NCI-H82 treated with DMSO at 0.1 percent for 48 hours (cell line): ENCODE data around the gene PHACTR1.

Experiments
- DNase-seq: peaks from one replicate; lab custom pipeline; 2025; ENCODE audit not compliant: unreplicated experiment; lab: John Stamatoyannopoulos, UW

PHACTR1 gene

DNA sequence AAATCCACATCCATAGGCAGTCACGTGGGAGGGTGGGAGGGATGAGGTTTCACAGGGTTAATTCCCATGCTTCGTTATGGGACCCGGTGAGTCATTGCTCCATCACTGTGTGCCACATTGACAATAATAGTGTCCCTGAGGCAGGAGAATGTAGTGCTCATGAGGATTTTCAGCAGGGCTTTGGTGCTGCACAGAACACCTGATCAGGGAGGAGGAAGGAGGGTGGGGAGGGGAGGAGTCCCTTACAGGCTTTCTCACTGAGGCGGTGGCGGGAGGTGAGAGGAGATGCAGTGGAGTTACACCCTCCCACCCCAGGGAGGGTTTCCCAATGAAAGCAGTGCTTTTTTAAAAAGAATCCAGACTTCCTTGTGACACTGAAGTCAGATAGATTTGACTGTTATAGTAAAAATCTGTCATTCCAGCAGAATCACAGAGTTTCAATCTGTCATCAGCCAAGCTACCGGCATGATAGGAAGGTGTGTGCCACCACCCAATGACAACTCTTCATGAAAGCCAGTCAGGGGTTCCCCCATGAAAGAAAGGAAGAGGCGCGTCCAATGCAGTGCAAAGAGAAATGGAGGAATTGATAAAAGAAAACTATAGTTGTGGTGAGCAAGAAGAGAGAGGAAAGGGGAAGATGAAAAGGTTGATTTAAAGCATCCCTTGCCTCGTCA is 467.0 kb downstream of the PHACTR1 start:
- DNase-seq: no peak

DNA sequence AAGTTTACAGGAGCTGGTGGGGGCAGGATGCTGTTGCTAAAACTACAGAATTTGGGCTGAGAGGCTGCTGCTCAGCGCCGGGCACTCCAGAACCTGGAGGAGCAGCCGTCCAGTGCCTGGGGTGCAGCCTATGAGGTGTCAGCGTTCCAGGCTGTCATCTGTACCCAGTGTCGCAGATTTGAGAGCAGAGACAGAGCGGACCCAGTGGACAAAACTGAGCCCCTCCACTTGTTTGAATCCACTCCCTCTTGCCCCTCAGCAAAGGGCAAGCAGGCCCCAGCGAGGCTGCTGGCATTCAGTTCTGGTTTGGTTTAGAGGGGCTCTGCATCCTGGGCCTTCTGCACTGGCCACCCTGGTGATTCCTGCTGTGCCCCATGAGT is 467.5 kb downstream of the PHACTR1 start:
- no peak for DNase-seq

DNA sequence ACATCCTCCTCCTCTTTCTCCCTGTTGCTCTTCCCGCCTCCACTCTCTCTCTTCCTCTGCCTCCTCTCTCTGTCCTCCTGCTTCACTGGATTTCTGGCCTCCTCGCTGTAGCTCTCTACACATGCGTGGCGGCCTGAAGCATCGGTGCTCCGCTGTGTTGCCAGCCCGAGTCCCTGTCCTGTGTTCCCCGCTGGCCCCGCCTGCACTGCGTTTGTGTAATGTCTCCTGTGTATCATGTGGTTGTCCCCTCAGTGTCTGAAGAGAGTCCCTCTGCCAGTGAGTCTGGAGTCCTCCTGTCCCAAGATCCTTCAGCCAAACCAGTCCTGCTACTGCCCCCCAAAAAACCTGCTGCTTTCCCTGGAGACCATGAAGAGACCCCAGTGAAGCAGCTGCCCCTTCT is 468.0 kb downstream of the PHACTR1 start:
- DNase-seq: no peak

DNA sequence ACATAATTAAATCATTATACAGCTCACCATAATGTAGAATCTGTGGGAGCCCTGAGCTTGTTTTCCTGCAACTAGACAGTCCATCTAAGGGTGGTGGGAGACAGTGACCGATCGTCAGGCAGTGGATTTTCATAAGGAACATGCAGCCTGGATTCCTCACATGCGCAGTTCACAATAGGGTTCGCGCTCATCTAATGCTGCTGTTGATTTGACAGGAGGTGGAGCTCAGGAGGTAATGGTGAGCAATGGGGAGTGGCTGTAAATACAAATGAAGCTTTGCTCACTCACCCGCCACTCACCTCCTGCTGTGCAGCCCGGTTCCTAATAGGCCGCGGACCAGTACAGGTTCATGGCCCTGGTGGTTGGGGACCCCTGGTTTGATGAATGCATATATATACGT is 470.3 kb downstream of the PHACTR1 start:
- DNase-seq: no peak

DNA sequence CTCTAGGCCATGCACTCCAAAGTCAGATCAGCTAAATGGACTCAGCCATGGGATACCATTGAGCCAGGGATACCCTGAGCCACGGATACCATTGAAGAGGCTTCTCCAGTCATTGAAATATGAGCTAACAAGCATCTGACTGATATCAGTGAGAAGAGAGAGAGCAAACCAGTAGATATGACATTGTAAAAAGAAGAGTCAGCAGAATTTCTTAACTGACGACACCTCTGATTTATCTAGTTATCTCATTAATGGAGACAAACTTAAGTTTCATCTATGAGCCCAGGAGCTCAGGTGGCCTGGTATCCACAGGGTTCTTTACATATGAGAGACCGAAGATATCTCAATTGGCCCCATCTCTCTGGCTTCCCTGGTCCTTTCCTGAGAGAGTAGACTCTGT is 471.1 kb downstream of the PHACTR1 start:
- no peak for DNase-seq

DNA sequence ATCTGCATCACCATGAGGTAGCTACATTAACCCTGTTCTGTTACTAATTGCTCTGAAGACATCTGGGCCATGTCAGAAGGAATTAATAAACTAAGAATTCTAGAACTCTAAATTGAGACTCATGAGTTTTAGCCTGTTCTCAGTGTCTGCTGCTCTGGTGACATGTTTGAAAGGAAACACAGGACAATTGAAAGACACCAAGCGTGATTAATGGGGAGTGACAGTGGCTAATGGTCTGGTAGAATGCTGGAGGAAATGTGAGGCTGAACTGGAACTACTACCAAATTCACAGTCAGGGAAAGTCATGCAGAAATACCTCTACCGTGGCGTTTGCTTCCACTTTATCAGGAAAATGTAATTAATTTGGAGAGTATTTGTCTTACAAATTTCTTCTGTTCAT is 471.7 kb downstream of the PHACTR1 start:
- DNase-seq: no peak

DNA sequence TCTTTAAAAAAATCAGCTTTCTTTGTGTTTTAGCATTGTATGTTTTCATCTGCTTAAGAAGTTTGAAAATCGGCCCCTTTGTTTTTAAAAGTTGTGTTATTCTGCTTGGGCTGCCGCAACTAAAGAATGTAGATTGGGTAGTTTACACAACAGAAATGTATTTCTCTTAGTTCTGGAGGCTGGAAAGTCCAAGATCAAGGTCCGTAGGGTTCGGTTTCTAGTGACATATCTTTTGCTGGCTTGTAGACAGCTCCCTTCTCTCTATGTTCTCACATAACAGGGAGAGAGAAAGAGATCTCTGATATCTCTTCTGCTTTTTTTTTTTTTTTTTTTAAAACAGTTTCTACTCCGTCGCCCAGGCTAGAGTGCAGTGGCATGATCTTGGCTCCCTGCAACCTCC is 473.1 kb downstream of the PHACTR1 start:
- DNase-seq: no peak

DNA sequence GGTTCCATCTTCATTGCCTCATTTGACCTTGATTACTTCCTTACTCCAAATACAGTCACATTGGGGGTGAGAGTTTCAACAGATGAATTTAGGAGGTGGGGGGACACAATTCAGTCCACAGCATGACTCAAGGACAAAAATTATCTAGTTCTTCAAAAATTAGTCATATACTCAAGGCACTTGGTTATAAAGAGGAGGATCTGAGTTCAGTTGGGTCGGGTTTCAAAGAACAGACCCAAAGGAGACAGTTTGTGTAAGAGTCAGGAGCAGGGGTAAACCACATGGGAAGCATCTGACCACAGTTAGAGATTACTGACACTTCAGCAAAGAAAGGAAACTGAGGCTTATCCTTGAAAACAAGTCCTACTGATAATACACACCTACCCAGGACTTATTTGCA is 473.8 kb downstream of the PHACTR1 start:
- DNase-seq: no peak

DNA sequence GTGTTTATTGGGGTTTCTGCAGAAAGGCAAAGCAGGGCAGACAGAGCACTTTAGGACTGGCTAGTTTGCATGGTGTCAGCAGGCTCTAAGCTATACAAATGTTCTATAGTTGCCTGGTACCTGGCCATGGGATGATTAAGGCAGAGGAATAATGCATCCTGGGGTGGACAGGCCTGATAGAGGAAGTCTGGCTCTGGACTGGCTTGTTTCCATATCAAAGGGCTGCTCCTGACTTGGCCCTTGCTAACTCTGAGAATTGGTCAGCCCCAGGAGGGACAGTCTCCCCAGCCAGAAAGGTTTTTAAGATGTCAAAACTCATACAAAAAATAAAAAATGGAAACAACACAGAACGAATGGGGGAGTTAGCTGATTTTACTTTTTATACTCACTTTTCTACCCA is 474.9 kb downstream of the PHACTR1 start:
- no peak for DNase-seq

DNA sequence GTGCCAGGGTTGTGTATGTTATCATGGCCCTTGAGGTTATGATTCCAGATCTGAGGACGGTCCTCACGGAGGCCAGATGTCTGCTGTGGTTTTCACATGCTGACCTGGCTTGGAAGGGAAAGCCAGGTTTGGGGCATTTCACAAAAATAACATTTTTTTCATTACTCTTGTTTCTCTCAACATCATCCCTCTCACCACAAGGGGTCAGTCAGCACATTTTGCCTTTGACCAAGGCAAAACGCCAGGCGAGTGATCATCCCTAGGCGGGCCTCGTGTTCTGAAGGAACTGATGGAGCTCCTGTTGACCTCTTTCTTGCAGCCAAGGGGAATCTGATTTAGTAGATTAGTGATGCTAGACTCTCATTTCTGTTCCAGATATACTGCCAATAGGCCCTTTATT is 478.3 kb downstream of the PHACTR1 start:
- DNase-seq: no peak

DNA sequence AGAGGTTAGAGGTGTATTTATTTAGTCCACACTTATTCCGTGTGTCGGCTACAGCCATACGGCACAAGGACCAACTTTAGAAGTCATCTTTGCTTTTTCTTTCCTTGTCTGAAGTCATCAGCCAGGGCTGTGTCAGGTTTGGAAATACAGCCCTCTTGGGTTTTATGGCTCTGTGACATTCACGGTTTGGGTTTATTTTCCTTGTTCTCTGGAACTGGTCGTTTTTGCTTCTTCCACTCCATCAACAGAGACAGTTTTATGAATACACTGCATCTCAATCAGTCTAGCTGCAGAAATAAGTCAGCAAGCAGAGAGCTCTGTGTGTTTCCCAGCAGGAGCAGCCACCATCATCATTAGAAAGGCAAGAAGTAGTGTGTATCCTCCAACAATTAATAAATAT is 479.2 kb downstream of the PHACTR1 start:
- DNase-seq: no peak

DNA sequence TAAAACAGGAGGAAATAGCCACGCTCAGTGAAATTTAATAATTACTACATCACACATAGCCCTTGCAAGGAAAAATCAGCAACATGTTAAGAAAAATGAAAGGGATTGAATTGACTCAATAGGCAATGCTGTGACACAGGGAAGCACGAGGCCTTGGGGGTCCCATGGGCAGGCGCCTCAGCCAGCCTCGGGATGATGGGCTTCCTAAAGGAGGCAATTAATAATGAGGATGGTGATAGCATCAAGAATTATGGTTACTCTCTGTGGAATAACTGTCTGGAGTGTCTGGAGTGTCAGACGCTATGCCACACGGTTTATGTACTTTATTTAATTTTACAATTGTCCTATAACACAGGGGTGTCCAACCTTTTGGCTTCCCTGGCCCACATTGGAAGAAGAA is 481.6 kb downstream of the PHACTR1 start:
- no peak for DNase-seq

DNA sequence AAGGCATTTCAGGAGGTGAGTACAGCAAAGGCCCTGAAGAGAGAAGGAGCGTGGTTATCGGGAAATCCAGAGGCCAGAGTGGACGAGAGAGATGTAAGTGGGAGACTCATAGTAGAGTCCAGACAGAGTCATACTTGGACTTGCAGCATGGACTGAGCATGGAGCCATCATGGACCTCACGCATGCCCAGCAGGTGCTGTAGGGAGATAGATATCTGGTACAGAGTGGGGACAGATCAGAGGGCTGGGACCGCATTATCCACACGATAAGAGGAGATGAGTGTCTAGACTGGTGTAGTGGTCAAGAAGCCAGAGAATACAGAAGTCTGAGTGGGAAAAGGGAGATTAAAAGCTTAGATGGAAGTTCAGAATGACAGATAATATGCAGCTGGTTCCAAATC is 484.8 kb downstream of the PHACTR1 start:
- DNase-seq: no peak

DNA sequence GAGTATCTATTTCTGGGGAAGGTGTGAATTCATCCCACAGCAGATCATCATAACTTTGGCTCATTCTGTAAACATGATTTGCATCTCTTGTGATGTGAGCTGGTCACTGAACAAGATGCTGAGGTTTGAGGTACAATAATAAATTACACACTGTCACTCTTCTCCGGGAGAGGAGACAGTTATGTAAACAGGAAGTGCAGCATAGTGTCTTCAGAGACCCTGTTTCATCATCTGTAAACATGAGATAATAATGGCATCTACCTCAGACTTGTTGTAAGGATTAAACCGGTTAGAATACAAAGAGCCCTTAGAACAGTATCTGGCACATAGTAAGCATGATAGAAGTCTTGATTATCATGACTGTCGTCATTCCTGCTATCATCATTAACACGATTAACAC is 486.6 kb downstream of the PHACTR1 start:
- DNase-seq: no peak

DNA sequence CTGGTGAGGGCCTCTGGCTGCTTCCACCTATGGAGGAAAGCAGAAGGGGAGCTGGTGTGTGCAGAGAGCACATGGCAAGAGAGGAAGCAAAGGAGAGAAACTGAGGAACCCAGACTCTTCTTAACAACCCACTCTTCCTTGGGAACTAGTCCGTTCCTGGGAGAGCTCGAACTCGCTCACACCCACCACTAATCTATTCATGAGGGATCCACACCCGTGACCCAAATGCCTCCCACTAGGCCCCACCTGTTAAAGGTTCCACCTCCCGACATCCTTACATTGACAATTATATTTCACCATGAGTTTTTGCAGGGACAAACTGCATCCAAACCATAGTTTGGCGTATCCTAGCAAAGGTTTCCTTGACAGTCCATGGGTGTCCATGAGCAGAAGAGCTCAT is 488.5 kb downstream of the PHACTR1 start:
- no peak for DNase-seq

DNA sequence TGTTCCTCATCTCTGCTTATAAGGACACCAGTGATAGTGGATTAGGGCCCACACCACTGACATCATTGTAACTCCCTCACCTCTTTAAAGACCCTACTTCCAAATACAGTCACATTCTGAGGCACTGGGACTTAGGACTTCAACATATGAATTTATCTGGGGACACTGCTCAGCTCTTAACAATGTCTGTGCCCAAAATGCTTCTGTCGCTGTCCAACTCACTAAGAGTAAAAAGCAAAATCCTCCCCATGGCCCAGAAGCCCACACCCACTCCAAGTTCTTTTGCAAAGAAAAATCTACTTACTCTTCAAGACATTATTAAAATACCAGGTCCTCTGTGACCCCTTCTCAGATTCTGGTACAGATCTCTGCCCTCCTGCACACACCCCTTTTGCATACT is 495.5 kb downstream of the PHACTR1 start:
- DNase-seq: no peak

DNA sequence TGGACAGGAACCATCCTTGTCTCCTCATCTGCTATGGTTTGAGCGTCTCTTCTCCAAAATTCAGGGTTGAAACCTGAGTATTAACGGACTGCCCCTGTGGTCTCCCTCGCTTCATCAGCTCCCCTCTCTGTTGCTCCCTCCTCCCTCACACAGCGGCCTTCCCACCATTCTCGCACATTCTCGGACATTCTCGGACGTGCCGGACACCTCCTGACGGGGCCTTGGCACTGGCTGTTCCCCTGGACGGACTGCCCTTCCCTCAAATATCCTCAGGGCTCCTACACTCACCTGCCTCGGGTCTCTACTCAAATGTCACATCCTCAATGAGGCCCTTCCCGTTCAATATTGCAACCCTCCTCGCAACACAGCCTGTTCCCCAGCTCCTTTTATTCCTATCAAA is 496.0 kb downstream of the PHACTR1 start:
- DNase-seq: no peak

DNA sequence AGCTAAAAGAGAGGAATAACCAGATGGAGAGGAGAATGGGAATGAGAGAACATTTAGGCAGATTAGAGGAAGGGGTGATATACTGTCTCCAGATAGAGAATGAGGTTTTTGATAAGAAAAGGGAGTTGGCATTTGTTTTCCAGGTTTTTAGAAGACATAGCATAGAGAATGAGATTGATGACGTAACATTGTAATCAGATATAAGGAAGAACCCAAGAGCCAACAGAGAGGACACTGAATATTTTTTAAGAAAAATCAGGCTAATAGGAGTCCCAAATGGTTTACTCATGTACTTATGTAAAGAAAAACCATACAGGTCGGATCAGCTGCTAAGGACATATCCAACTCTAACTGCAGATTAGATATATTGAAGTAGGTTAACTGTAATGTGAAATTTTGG is 498.8 kb downstream of the PHACTR1 start:
- no peak for DNase-seq

DNA sequence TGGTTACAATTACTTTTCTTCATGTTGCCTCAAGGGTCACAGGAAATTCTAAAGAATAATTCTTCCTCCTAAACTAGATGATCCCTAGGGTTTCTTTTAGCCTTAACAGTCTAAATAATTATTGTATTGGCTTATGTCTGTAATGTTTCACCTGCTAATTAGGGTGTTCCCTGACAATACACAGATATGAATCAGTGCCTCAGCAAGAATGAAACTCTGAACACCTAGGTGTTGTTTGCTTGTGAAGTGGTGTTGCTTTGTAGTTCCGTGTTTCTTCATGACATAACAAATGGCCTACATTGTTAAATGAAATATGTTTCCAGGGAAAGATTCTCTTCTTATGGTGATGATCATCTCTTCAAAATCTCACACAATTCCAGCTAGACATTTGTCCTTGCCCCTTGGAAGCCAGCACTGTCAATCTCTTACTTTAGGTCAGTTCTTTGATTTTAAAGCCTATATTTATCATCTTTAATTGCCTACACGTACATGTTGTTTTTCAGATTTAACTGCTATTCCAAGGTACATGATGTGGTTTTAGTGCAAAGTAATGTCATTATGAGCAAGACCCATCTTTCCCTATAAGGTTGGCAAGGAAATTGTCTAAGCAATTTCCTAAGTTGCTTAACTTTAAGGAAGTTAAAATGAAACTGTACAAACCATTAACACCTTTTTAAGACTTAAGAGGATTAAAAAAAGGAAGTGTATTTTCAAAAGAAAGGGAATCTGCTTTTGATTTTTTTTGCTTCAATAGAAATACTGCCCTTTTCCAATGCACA is 499.9 kb downstream of the PHACTR1 start:
- no peak for DNase-seq

DNA sequence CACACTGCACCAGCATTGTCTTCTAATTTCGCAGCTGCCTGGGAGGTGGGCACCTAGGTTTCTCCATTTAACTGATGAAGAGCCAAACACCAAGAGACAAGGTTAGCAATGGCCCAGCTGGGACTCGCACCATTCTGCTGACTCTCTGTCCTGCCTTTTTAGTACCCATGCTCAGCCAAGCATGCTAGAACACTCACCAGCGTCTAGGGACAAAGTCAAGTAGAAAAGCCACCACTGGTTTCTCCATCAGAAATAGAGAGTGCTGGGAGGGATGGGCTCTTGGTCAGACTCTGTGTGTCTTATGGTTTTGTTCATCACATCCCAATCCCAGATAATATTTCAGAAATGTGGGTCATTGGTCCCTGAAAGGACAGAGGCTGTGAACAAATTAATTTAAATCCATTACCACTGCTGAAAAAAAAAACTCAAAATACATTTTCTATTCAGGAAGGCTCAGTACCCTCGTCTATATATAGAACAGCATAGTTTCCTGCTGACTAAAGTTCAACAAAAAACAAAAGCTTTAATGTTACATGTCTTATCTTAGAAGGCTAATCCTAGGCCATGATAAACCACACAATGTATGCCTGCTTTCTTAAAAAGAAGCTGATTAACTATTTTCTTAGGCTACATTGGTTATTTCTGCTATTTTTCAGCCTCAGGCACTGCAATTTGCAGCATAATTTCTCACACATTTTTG is 500.8 kb downstream of the PHACTR1 start:
- DNase-seq: no peak

DNA sequence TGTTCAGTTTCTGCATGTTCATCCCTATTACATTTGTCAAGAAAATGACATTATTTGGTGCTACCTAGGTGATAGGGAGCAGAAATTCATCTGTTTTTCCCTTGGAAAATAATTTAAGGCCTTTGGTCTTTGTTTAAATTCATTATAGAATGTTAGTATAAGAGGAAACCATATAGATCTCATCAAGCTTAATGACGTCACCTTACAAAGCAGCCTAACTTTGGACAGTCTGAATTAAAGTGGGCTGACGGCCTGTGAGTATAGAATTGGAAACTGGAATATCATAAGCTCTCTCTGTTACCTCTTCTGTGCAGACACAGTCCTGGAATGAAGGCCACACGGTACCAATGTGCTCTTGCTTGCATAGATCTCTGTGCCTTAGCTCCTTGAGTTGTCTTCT is 503.7 kb downstream of the PHACTR1 start:
- DNase-seq: no peak

DNA sequence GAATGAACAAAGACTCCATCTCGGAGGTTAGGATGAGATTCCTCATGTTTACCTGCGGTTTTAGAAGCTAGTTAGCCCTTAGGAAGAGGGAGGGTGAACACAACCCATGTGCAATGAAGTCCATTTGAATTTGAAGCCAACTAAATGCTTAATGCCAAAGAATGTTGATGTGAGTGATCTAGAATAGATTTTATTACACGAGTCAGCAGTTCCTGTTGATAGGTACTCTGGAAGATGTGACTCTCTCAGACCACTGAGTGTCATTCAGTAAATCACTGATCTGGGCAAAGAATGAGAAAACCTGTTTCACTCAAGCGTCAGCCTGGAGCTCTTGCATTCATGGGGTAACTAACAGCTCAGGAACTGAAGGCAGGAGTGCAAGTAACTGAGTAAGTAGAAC is 505.5 kb downstream of the PHACTR1 start:
- DNase-seq: no peak
